ENCODE results near the gene MTMR1. TPM values are rescaled to one million over a fixed set of nuclear protein-coding genes. Genes with fewer than 3 reads are reported as not detected.

MTMR1 gene
- total RNA-seq, 2 experiments from 2014 or later: 32.8 to 38.6 TPM

DNA sequence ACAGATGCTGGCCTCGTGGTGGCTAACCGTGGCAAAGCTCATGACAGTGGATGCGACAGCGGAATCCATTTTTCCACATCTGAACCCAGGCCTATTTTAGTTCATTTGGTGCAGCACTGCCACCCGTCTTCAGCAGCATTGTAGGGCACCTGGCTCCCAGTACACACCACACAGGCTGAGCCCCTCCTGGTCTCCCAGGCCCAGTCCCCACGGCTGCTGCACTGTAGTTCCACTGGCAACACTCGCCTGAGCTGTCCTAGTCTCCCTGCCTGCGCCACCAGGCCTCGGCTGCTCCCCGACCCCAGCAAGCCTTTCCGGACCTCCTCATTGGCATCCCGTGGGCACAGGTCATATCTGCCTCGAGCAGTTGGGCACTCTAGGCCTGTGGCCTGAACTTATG lies 76.2 kb downstream of the MTMR1 start:
- TF ChIP-seq, protein P1, sequence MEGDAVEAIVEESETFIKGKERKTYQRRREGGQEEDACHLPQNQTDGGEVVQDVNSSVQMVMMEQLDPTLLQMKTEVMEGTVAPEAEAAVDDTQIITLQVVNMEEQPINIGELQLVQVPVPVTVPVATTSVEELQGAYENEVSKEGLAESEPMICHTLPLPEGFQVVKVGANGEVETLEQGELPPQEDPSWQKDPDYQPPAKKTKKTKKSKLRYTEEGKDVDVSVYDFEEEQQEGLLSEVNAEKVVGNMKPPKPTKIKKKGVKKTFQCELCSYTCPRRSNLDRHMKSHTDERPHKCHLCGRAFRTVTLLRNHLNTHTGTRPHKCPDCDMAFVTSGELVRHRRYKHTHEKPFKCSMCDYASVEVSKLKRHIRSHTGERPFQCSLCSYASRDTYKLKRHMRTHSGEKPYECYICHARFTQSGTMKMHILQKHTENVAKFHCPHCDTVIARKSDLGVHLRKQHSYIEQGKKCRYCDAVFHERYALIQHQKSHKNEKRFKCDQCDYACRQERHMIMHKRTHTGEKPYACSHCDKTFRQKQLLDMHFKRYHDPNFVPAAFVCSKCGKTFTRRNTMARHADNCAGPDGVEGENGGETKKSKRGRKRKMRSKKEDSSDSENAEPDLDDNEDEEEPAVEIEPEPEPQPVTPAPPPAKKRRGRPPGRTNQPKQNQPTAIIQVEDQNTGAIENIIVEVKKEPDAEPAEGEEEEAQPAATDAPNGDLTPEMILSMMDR (IDR thresholded peaks at IDR 0.05): no peak
- ChIA-PET CTCF (interaction anchor here (1.4 kb wide), 1 partner anchor 312 kb away, joined by 3 read pairs; no protein-coding TSS in a partner anchor), POLR2A (no interaction called here)
- Mint-ChIP-seq H3K36me3 (ENCODE audit: low read depth) (no peaks in the 10 kb centered on the region), H3K9me3 (no peaks in the 10 kb centered on the region), H3K27ac (no peak overlapping the region), H3K27me3 (no peaks in the 10 kb centered on the region), H3K4me3 (no peak overlapping the region), H3K4me1 (ENCODE audit: low read depth) (no peaks in the 10 kb centered on the region)
- intact Hi-C loops (cut with micrococcal nuclease): no loop called here
- DNase-seq (no peak), ATAC-seq (no peak)

DNA sequence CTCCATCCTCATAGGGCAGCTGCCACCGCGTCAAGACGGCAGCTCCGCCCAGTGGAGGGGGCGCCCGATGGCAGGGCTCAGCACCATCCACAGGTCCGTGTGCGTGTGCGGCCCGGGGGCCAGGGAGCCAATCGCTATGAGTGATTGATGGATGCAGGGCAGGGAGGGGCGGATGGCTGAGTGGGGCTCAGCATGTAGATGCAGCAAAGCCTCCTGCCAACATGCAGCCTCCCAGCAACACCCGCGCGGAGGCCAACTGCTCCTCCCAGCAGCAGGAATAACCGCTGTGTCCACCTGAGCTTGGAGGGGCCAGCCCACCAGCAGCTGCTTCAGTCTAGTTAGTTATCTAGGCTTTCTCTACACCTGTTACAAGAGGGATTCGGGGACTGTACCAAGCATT lies 77.4 kb downstream of the MTMR1 start:
- H3K4me1 Mint-ChIP-seq (ENCODE audit: low read depth): no peaks in the 10 kb centered on the region
- CTCF ChIA-PET: interaction anchor here (3.9 kb wide), 1 partner anchor 312 kb away, joined by 80 read pairs; no protein-coding TSS in a partner anchor

DNA sequence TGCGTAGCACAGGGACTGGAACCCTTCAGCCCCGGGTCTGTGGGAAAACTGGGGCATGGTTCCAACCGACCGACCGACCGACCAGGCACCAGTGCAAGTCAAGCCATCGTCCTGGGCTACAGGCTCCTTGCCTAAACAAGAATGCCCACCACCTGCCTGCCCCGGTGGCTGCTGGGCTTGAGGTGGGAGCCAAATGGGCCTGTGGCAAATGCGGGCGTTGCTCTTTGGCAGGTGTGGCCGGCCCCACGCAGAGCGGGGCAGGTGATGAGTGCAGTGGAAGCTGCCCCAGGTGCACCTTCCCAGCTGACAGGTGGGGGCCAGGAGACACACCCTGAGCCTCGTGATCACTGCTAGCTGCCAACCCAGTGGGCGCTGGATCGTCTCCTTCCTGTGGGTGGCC lies 77.9 kb downstream of the MTMR1 start:
- no peak for ATAC-seq
- Mint-ChIP-seq H3K9me3 (no peaks in the 10 kb centered on the region), H3K27me3 (no peaks in the 10 kb centered on the region), H3K4me1 (ENCODE audit: low read depth) (no peaks in the 10 kb centered on the region), H3K36me3 (ENCODE audit: low read depth) (no peaks in the 10 kb centered on the region), H3K4me3 (no peak overlapping the region), H3K27ac (no peak overlapping the region)
- intact Hi-C loops (cut with micrococcal nuclease): loop anchor here (5.0 to 10.0 kb wide), 2 partner anchors 134 to 311 kb away; no protein-coding TSS in a partner anchor
- POLR2A ChIA-PET: no interaction called here
- CTCF ChIA-PET: interaction anchor here (1.5 to 3.9 kb wide), 3 partner anchors 221 to 311 kb away, joined by 4 to 80 read pairs (median 6); no protein-coding TSS in a partner anchor
- TF ChIP-seq, protein P1 (IDR thresholded peaks at IDR 0.05): no peak
- no peak for DNase-seq

More for the DNA sequence above, 77.4 kb downstream of the MTMR1 start:
- Mint-ChIP-seq H3K36me3 (ENCODE audit: low read depth) (no peaks in the 10 kb centered on the region), H3K27me3 (no peaks in the 10 kb centered on the region), H3K9me3 (no peaks in the 10 kb centered on the region), H3K27ac (no peak overlapping the region), H3K4me3 (no peak overlapping the region)
- intact Hi-C loops (cut with micrococcal nuclease): loop anchor here (5.0 to 10.0 kb wide), 2 partner anchors 134 to 312 kb away; no protein-coding TSS in a partner anchor
- no peak for ATAC-seq
- DNase-seq: no peak
- TF ChIP-seq, protein P1 (IDR thresholded peaks at IDR 0.05): no peak
- POLR2A ChIA-PET: no interaction called here

DNA sequence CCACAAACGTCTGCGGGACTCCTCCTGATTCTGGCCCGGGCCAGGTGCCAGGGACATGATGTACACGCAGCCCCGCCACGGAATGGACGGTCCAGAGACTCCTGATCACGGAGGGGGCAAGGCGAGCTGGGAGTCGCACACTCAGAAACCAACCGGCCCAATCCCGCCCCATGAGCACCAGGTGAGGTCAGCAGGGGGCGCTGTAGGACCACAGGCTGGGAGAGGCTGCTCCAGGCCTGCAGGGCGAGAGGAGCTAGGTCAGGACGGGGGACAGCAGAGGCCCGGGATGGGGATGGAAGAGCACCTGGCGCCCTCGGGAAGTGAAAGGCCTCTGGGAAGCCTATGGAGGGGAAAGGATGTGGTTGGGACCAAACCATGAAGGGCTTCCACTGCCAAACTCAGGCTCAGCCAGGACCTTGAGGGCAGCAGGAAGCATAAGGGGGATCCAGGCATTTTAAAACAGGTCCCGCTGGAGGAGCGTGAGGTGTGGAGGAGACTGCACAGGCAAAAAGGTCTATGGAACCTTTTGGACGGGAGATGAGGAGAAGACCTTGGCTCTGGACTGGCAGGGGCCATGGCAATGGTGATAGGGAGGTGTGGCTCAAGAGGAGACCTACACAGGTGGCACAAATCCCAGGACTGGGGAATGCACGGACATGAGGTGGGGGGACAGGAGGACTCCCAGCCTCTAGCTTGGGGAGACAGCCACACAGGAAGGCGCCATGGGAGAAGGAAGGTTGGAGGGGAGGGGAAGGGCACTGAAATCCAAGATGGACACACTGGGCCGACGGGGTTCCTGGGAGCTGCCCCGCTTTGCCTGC lies 79.2 kb downstream of the MTMR1 start:
- TF ChIP-seq, protein P1 (IDR thresholded peaks at IDR 0.05): peak; percentile 69
- ChIA-PET POLR2A (interaction anchor here (0.7 kb wide), 1 partner anchor 309 kb away, joined by 3 read pairs; no protein-coding TSS in a partner anchor), CTCF (interaction anchor here (0.6 to 3.9 kb wide), 19 partner anchors 9 to 586 kb away, joined by 3 to 80 read pairs (median 4); partner anchors contain the start of gene HMGB3)
- H3K27ac Mint-ChIP-seq: no peak overlapping the region
- no peak overlapping the region for H3K4me3 Mint-ChIP-seq
- no peaks in the 10 kb centered on the region for H3K36me3 Mint-ChIP-seq (ENCODE audit: low read depth)
- H3K27me3 Mint-ChIP-seq: no peaks in the 10 kb centered on the region
- peak; percentile 81 for DNase-seq
- no peaks in the 10 kb centered on the region for H3K4me1 Mint-ChIP-seq (ENCODE audit: low read depth)
- peak; percentile 79 for ATAC-seq
- intact Hi-C loops (cut with micrococcal nuclease): loop anchor here (5.0 to 10.0 kb wide), 2 partner anchors 132 to 310 kb away; no protein-coding TSS in a partner anchor
- no peaks in the 10 kb centered on the region for H3K9me3 Mint-ChIP-seq

DNA sequence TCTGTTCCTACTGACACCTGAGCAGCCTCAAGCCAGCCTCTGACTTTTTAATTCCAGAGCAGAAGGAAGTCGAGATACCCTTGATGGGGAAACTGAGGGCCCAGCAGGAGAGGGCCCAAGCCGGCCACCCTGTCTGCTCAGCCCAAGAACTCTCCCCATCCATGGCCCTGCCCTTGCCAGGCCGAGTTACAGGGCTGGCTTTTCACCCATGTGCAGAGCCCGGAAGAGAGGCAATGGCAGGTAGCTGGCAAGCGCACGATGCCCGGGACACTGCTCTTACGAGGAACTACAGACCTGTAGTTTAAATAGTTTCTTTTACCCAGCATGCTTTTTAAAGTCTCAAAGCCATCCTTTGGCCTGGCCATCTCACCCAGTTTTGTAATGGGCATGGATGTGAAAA lies 79.9 kb downstream of the MTMR1 start:
- Mint-ChIP-seq H3K4me1 (ENCODE audit: low read depth) (peaks cover 3% of the 10 kb centered on the region), H3K9me3 (no peaks in the 10 kb centered on the region), H3K36me3 (ENCODE audit: low read depth) (no peaks in the 10 kb centered on the region), H3K4me3 (no peak overlapping the region), H3K27me3 (no peaks in the 10 kb centered on the region), H3K27ac (no peak overlapping the region)
- ChIA-PET CTCF (interaction anchor here (1.0 to 3.9 kb wide), 3 partner anchors 191 to 309 kb away, joined by 3 to 80 read pairs (median 4); no protein-coding TSS in a partner anchor), POLR2A (no interaction called here)
- intact Hi-C loops (cut with micrococcal nuclease): loop anchor here (5.0 to 10.0 kb wide), 2 partner anchors 132 to 309 kb away; no protein-coding TSS in a partner anchor
- DNase-seq (no peak), ATAC-seq (no peak)
- TF ChIP-seq, protein P1 (IDR thresholded peaks at IDR 0.05): no peak

All from activated CD8-positive, alpha-beta T cell treated with anti-CD3 and anti-CD28 coated beads for 36 hours (primary cell).